ENCODE measurements around the gene SYNDIG1L. TPM values are rescaled to one million over a fixed set of nuclear protein-coding genes. Genes with fewer than 3 reads are reported as not detected.

SYNDIG1L gene
- total RNA-seq, 4 donors from 2014 or later = 0.21 to 0.91 (median 0.32) TPM; not detected in 1

GRCh38 chr14:74368441-74368840 lies 57.6 kb downstream of the SYNDIG1L start:
- Histone ChIP-seq H3K4me1 (no peaks in the 10 kb centered on the region), H3K27me3 (peaks cover 3% of the 10 kb centered on the region), H3K27ac (no peak overlapping the region), H3K9me3 (no peaks in the 10 kb centered on the region), H3K4me3 (no peak overlapping the region), H3K36me3 (no peaks in the 10 kb centered on the region)
- 69% methylated on average over 8 of the region's 8 CpGs for WGBS
- no peak for TF ChIP-seq CTCF (IDR thresholded peaks at IDR 0.05)
- no peak for TF ChIP-seq POLR2A (IDR thresholded peaks at IDR 0.05)
- TF ChIP-seq EP300 (IDR thresholded peaks at IDR 0.05) = no peak
- no peak for TF ChIP-seq POLR2AphosphoS5 (IDR thresholded peaks at IDR 0.05)
- peak; percentile 25 to 67 for DNase-seq (ENCODE audit: low spot score in 2 of 2)

- H3K27ac ChIP-seq = no peak overlapping the region
- no peaks in the 10 kb centered on the region for H3K9me3 ChIP-seq
- H3K27me3 ChIP-seq = peaks cover 3% of the 10 kb centered on the region
- DNase-seq (ENCODE audit: low spot score in 2 of 2) = peak in 1 of 2 donors; percentile 55
- WGBS = 95% methylated on average over 6 of the region's 6 CpGs
- H3K4me3 ChIP-seq = no peak overlapping the region
- TF ChIP-seq EP300 (IDR thresholded peaks at IDR 0.05) (no peak), POLR2A (IDR thresholded peaks at IDR 0.05) (no peak), CTCF (IDR thresholded peaks at IDR 0.05) (no peak), POLR2AphosphoS5 (IDR thresholded peaks at IDR 0.05) (no peak)
- no peaks in the 10 kb centered on the region for H3K4me1 ChIP-seq
- H3K36me3 ChIP-seq = no peaks in the 10 kb centered on the region
Measured at GRCh38 chr14:74368026-74368425, 58.0 kb downstream of the SYNDIG1L start.

- DNase-seq (ENCODE audit: low spot score in 2 of 2) = peak in 1 of 2 donors; percentile 56
- 75% methylated on average over 5 of the region's 7 CpGs for WGBS
- no peak for TF ChIP-seq POLR2A (IDR thresholded peaks at IDR 0.05)
- no peak for TF ChIP-seq POLR2AphosphoS5 (IDR thresholded peaks at IDR 0.05)
- no peak for TF ChIP-seq CTCF (IDR thresholded peaks at IDR 0.05)
- TF ChIP-seq EP300 (IDR thresholded peaks at IDR 0.05) = no peak
- Histone ChIP-seq H3K4me1 (peaks cover 3% of the 10 kb centered on the region), H3K27me3 (peaks cover 3% of the 10 kb centered on the region), H3K36me3 (no peaks in the 10 kb centered on the region), H3K9me3 (no peaks in the 10 kb centered on the region), H3K27ac (no peak overlapping the region), H3K4me3 (no peak overlapping the region)
Measured at GRCh38 chr14:74364271-74364880, 61.6 kb downstream of the SYNDIG1L start.

GRCh38 chr14:74362361-74362915 lies 63.6 kb downstream of the SYNDIG1L start:
- peaks cover 3% of the 10 kb centered on the region for H3K4me1 ChIP-seq
- H3K27ac ChIP-seq = no peak overlapping the region
- no peaks in the 10 kb centered on the region for H3K9me3 ChIP-seq
- TF ChIP-seq CTCF (IDR thresholded peaks at IDR 0.05) (peak; percentile 76 to 96), POLR2AphosphoS5 (IDR thresholded peaks at IDR 0.05) (no peak), EP300 (IDR thresholded peaks at IDR 0.05) (no peak), POLR2A (IDR thresholded peaks at IDR 0.05) (no peak)
- H3K27me3 ChIP-seq = peaks cover 10% of the 10 kb centered on the region
- DNase-seq (ENCODE audit: low spot score in 2 of 2) = peak; percentile 87 to 89
- 0% methylated on average over 7 of the region's 12 CpGs for WGBS
- H3K36me3 ChIP-seq = no peaks in the 10 kb centered on the region
- H3K4me3 ChIP-seq = no peak overlapping the region

GRCh38 chr14:74360163-74360562 lies 65.8 kb downstream of the SYNDIG1L start:
- Histone ChIP-seq H3K27me3 (peaks cover 7% of the 10 kb centered on the region), H3K4me3 (no peak overlapping the region), H3K4me1 (peaks cover 3% of the 10 kb centered on the region), H3K27ac (no peak overlapping the region), H3K9me3 (no peaks in the 10 kb centered on the region), H3K36me3 (no peaks in the 10 kb centered on the region)
- TF ChIP-seq POLR2AphosphoS5 (IDR thresholded peaks at IDR 0.05) = no peak
- no peak for TF ChIP-seq POLR2A (IDR thresholded peaks at IDR 0.05)
- WGBS = 46% methylated on average over 2 of the region's 3 CpGs
- DNase-seq (ENCODE audit: low spot score in 2 of 2) = no peak

All from suprapubic skin (tissue), 4 donors.